ENCODE measurements around the gene UBE2L5.

GRCh38 chr13:30438286-30438685 lies 16.0 kb downstream of the UBE2L5 start:
- TF ChIP-seq CTCF (IDR thresholded peaks at IDR 0.05) (no peak), POLR2AphosphoS5 (IDR thresholded peaks at IDR 0.05) (no peak), EP300 (IDR thresholded peaks at IDR 0.05) (no peak), POLR2A (IDR thresholded peaks at IDR 0.05) (no peak)
